ENCODE results near the gene KIAA1671.

DNA sequence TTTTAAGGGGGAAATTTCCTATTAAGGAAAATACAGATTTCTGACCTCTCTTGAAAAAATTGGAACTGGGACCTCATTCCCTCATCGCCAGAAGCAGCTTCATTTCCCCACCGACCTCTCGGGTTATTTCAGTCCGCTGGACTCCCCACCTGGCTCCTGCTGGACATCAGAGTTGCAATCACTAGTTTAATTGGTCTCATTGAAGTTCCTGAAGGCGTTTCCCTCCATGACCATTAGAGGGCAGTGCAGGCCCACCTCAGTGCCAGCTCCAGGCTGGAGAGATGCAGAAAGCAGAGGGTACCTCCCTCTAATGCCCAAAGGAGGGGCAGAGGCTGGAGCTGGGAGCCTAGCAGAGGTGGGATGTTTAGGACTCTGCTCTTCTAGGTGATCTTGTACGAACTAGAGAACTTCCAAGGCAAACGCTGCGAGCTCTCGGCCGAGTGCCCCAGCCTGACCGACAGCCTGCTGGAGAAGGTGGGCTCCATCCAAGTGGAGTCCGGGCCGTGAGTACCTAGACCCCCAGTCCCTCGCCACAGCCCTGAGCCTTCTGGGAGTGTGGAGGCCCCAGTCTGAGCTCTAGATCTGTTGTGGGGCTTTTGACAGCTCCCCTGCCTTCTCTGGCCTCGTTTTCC is 249.9 kb downstream of the KIAA1671 start:
- TF ChIP-seq RXRA (IDR thresholded peaks at IDR 0.05; ENCODE audit: borderline replicate concordance, low read depth) (no peak), RFX5 (IDR thresholded peaks at IDR 0.05; ENCODE audit: low read length) (no peak), TAF1 (IDR thresholded peaks at IDR 0.05; ENCODE audit: borderline replicate concordance, low read depth, low read length) (no peak), POLR2AphosphoS5 (IDR thresholded peaks at IDR 0.05; ENCODE audit: low read depth, low read length) (no peak), NFIC (IDR thresholded peaks at IDR 0.05; ENCODE audit: borderline replicate concordance) (no peak), TEAD4 (IDR thresholded peaks at IDR 0.05; ENCODE audit: borderline replicate concordance, insufficient read depth) (no peak), JUND (IDR thresholded peaks at IDR 0.05) (no peak), RCOR1 (IDR thresholded peaks at IDR 0.05; ENCODE audit: low read length) (no peak), EP300 (IDR thresholded peaks at IDR 0.05; ENCODE audit: borderline replicate concordance in 1 of 2, low read depth in 1 of 2, low read length in 1 of 2) (no peak)
- TF ChIP-seq, protein P1, sequence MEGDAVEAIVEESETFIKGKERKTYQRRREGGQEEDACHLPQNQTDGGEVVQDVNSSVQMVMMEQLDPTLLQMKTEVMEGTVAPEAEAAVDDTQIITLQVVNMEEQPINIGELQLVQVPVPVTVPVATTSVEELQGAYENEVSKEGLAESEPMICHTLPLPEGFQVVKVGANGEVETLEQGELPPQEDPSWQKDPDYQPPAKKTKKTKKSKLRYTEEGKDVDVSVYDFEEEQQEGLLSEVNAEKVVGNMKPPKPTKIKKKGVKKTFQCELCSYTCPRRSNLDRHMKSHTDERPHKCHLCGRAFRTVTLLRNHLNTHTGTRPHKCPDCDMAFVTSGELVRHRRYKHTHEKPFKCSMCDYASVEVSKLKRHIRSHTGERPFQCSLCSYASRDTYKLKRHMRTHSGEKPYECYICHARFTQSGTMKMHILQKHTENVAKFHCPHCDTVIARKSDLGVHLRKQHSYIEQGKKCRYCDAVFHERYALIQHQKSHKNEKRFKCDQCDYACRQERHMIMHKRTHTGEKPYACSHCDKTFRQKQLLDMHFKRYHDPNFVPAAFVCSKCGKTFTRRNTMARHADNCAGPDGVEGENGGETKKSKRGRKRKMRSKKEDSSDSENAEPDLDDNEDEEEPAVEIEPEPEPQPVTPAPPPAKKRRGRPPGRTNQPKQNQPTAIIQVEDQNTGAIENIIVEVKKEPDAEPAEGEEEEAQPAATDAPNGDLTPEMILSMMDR (IDR thresholded peaks at IDR 0.05) = peak; percentile 92
- TF ChIP-seq, protein P2, sequence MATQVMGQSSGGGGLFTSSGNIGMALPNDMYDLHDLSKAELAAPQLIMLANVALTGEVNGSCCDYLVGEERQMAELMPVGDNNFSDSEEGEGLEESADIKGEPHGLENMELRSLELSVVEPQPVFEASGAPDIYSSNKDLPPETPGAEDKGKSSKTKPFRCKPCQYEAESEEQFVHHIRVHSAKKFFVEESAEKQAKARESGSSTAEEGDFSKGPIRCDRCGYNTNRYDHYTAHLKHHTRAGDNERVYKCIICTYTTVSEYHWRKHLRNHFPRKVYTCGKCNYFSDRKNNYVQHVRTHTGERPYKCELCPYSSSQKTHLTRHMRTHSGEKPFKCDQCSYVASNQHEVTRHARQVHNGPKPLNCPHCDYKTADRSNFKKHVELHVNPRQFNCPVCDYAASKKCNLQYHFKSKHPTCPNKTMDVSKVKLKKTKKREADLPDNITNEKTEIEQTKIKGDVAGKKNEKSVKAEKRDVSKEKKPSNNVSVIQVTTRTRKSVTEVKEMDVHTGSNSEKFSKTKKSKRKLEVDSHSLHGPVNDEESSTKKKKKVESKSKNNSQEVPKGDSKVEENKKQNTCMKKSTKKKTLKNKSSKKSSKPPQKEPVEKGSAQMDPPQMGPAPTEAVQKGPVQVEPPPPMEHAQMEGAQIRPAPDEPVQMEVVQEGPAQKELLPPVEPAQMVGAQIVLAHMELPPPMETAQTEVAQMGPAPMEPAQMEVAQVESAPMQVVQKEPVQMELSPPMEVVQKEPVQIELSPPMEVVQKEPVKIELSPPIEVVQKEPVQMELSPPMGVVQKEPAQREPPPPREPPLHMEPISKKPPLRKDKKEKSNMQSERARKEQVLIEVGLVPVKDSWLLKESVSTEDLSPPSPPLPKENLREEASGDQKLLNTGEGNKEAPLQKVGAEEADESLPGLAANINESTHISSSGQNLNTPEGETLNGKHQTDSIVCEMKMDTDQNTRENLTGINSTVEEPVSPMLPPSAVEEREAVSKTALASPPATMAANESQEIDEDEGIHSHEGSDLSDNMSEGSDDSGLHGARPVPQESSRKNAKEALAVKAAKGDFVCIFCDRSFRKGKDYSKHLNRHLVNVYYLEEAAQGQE (IDR thresholded peaks at IDR 0.05; ENCODE audit: low read depth, low read length) = no peak
- TF ChIP-seq, protein P3, sequence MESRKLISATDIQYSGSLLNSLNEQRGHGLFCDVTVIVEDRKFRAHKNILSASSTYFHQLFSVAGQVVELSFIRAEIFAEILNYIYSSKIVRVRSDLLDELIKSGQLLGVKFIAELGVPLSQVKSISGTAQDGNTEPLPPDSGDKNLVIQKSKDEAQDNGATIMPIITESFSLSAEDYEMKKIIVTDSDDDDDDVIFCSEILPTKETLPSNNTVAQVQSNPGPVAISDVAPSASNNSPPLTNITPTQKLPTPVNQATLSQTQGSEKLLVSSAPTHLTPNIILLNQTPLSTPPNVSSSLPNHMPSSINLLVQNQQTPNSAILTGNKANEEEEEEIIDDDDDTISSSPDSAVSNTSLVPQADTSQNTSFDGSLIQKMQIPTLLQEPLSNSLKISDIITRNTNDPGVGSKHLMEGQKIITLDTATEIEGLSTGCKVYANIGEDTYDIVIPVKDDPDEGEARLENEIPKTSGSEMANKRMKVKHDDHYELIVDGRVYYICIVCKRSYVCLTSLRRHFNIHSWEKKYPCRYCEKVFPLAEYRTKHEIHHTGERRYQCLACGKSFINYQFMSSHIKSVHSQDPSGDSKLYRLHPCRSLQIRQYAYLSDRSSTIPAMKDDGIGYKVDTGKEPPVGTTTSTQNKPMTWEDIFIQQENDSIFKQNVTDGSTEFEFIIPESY (IDR thresholded peaks at IDR 0.05; ENCODE audit: borderline replicate concordance, low read depth) = no peak
